H9 (cell line): ENCODE results near the gene DCC. TPM values are rescaled to one million over a fixed set of nuclear protein-coding genes. Genes with fewer than 3 reads are reported as not detected.

ENCODE experiments used
- DNase-seq: peaks from one replicate; pipeline ENCODE4 v3.0.0-alpha.2; 2017
- H2AFZ ChIP-seq: one replicate; pipeline ENCODE4 v1.6.1; 2013; ENCODE audit warnings: mild to moderate bottlenecking, low read length, control low read depth, moderate library complexity
- H2AK5ac ChIP-seq: 2 replicates; pipeline ENCODE4 v1.6.1; 2013; ENCODE audit warnings: low read length, control low read depth, mixed read lengths; ENCODE audit not compliant: insufficient read length
- H2BK120ac ChIP-seq: one replicate; pipeline ENCODE4 v1.6.1; 2013; ENCODE audit warnings: low read depth, mild to moderate bottlenecking, low read length, control low read depth, inconsistent platforms; ENCODE audit not compliant: poor library complexity, severe bottlenecking
- H2BK12ac ChIP-seq: 2 replicates; pipeline ENCODE4 v1.6.1; 2013; ENCODE audit warnings: low read length, control low read depth, mixed read lengths, low read depth; ENCODE audit not compliant: insufficient read length
- H2BK15ac ChIP-seq: 2 replicates; pipeline ENCODE4 v1.6.1; 2013; ENCODE audit warnings: low read depth, low read length, control low read depth
- H2BK20ac ChIP-seq: one replicate; pipeline ENCODE4 v1.6.1; 2013; ENCODE audit warnings: low read depth, mild to moderate bottlenecking, low read length, control low read depth, inconsistent platforms; ENCODE audit not compliant: poor library complexity, severe bottlenecking
- H2BK5ac ChIP-seq: 2 replicates; pipeline ENCODE4 v1.6.1; 2013; ENCODE audit warnings: low read length, control low read depth, mixed read lengths; ENCODE audit not compliant: insufficient read length
- H3K14ac ChIP-seq: 2 replicates; pipeline ENCODE4 v1.6.1; 2013; ENCODE audit warnings: low read length, control low read depth; ENCODE audit not compliant: insufficient read depth
- H3K18ac ChIP-seq: 2 replicates; pipeline ENCODE4 v1.6.1; 2013; ENCODE audit warnings: low read depth, mild to moderate bottlenecking, mixed read lengths, low read length, control low read depth; ENCODE audit not compliant: insufficient read length
- H3K23ac ChIP-seq: 2 replicates; pipeline ENCODE4 v1.6.1; 2013; ENCODE audit warnings: low read length, control low read depth, mixed read lengths, low read depth; ENCODE audit not compliant: insufficient read length
- H3K23me2 ChIP-seq: 2 replicates; pipeline ENCODE4 v1.6.1; 2013; ENCODE audit warnings: low read depth, mild to moderate bottlenecking, mixed read lengths, low read length, control low read depth; ENCODE audit not compliant: insufficient read length, poor library complexity, severe bottlenecking
- H3K27ac ChIP-seq: 2 replicates; pipeline ENCODE4 v1.5.1; 2013; ENCODE audit warnings: low read length, control low read depth, mixed read lengths, low read depth; ENCODE audit not compliant: insufficient read length
- H3K27me3 ChIP-seq: 2 replicates; pipeline ENCODE4 v1.6.1; 2013; ENCODE audit warnings: low read length, control low read depth, inconsistent platforms; ENCODE audit not compliant: insufficient read depth
- H3K4ac ChIP-seq: 2 replicates; pipeline ENCODE4 v1.6.1; 2013; ENCODE audit warnings: low read depth, mild to moderate bottlenecking, control low read depth, inconsistent platforms, low read length, moderate library complexity
- H3K4me1 ChIP-seq: 2 replicates; pipeline ENCODE4 v1.6.1; 2013; ENCODE audit warnings: low read length, control low read depth, inconsistent platforms; ENCODE audit not compliant: insufficient read depth
- H3K4me2 ChIP-seq: 2 replicates; pipeline ENCODE4 v1.6.1; 2013; ENCODE audit warnings: low read length, control low read depth, mixed read lengths; ENCODE audit not compliant: insufficient read length, insufficient read depth
- H3K56ac ChIP-seq: 2 replicates; pipeline ENCODE4 v1.6.1; 2013; ENCODE audit warnings: low read depth, mild to moderate bottlenecking, mixed read lengths, low read length, control low read depth; ENCODE audit not compliant: insufficient read length
- H3K79me1 ChIP-seq: 2 replicates; pipeline ENCODE4 v1.6.1; 2013; ENCODE audit warnings: low read depth, mild to moderate bottlenecking, moderate library complexity, low read length, control low read depth, inconsistent platforms; ENCODE audit not compliant: insufficient read depth, poor library complexity, severe bottlenecking
- H3K79me2 ChIP-seq: 2 replicates; pipeline ENCODE4 v1.6.1; 2013; ENCODE audit warnings: low read length, control low read depth, inconsistent platforms; ENCODE audit not compliant: insufficient read depth
- H3K9ac ChIP-seq: 2 replicates; pipeline ENCODE4 v1.6.1; 2013; ENCODE audit warnings: low read length, control low read depth, mixed read lengths; ENCODE audit not compliant: insufficient read length; ENCODE audit errors: extremely low read depth
- H3K9me3 ChIP-seq: one replicate; pipeline ENCODE4 v1.6.1; 2013; ENCODE audit warnings: low read depth, low read length, inconsistent platforms; ENCODE audit not compliant: control insufficient read depth
- H3T11ph ChIP-seq: one replicate; pipeline ENCODE4 v1.6.1; 2013; ENCODE audit warnings: mild to moderate bottlenecking, low read length, control low read depth, inconsistent platforms
- H4K20me1 ChIP-seq: one replicate; pipeline ENCODE4 v1.6.1; 2013; ENCODE audit not compliant: control insufficient read depth, insufficient read length, insufficient read depth
- H4K5ac ChIP-seq: 2 replicates; pipeline ENCODE4 v1.6.1; 2013; ENCODE audit warnings: low read depth, mild to moderate bottlenecking, mixed read lengths, low read length, control low read depth; ENCODE audit not compliant: insufficient read length
- H4K8ac ChIP-seq: replicated peaks from 2 replicates; pipeline ENCODE4 v1.6.1; 2013; ENCODE audit warnings: low read length, control low read depth, mixed read lengths, low read depth; ENCODE audit not compliant: insufficient read length
- H4K91ac ChIP-seq: 2 replicates; pipeline ENCODE4 v1.6.1; 2013; ENCODE audit warnings: low read depth, mild to moderate bottlenecking, moderate library complexity, mixed read lengths, low read length, control low read depth; ENCODE audit not compliant: insufficient read length
- H3K27ac Mint-ChIP-seq, 3 experiments: 2 replicates in 2 of 3; 3 replicates in 1 of 3; pipeline ENCODE4 v1.8.0; 2020 to 2021; ENCODE audit warnings: mixed read lengths in 3 of 3, mild to moderate bottlenecking in 1 of 3, moderate library complexity in 1 of 3
- H3K27me3 Mint-ChIP-seq: 2 replicates; pipeline ENCODE4 v1.8.0; 2021; ENCODE audit warnings: low read depth, mild to moderate bottlenecking, moderate library complexity, mixed read lengths
- H3K36me3 Mint-ChIP-seq, 3 experiments: 2 replicates in 2 of 3; 3 replicates in 1 of 3; pipeline ENCODE4 v1.8.0; 2020 to 2021; ENCODE audit warnings: low read depth in 3 of 3, mixed read lengths in 3 of 3; ENCODE audit not compliant: insufficient read depth in 1 of 3
- H3K4me1 Mint-ChIP-seq, 2 experiments: 2 replicates each; pipeline ENCODE4 v1.8.0; 2020; ENCODE audit warnings: mixed read lengths in 2 of 2
- H3K4me3 Mint-ChIP-seq, 2 experiments: 2 replicates in 1 of 2; 3 replicates in 1 of 2; pipeline ENCODE4 v1.8.0; 2020 to 2021; ENCODE audit warnings: mild to moderate bottlenecking in 2 of 2, mixed read lengths in 2 of 2, moderate library complexity in 1 of 2
- H3K9me3 Mint-ChIP-seq, 2 experiments: 2 replicates in 1 of 2; 3 replicates in 1 of 2; pipeline ENCODE4 v1.8.0; 2020; ENCODE audit warnings: mild to moderate bottlenecking in 2 of 2, mixed read lengths in 2 of 2, moderate library complexity in 1 of 2
- CTCF ChIP-seq: fragments of 200-600 bp; sonication (generic); conservative IDR thresholded peaks from 3 replicates; pipeline ENCODE4 v1.8.0; 2021; ENCODE audit warnings: antibody characterized with exemption, mild to moderate bottlenecking
- WGBS: extraction: QIAGEN DNeasy Blood & Tissue Kit; methylation state at CpG from one replicate; pipeline ENCODE4 v1.1.7; 2013; ENCODE audit warnings: missing lambda C conversion rate, low lambda C conversion rate, mixed read lengths; ENCODE audit not compliant: insufficient read length; ENCODE audit errors: extremely low coverage; 5-methylcytosine and 5-hydroxymethylcytosine counted together
- total RNA-seq: library from RNA; stranded (reverse); gene quantifications from 2 replicates; pipeline ENCODE4 v1.2.1, GENCODE V29; 2021

DCC gene
- total RNA-seq, 1 experiment from 2014 or later: 0.35 TPM

- H3K14ac ChIP-seq: no peak overlapping the region
- no peak overlapping the region for H3K23ac ChIP-seq
- no peak for TF ChIP-seq CTCF
These were observed 102.7 kb downstream of the DCC start for GRCh38 chr18:52442686-52443085.

More at GRCh38 chr18:52442686-52443085, 102.7 kb downstream of the DCC start:
- H3K9me3 ChIP-seq: no peaks in the 10 kb centered on the region
- H2BK120ac ChIP-seq: no peak overlapping the region
- H4K8ac ChIP-seq: no peak overlapping the region
- H3K79me1 ChIP-seq: no peaks in the 10 kb centered on the region
- H2BK5ac ChIP-seq: no peak overlapping the region
- H3K27me3 ChIP-seq: no peaks in the 10 kb centered on the region
- no peaks in the 10 kb centered on the region for H3K23me2 ChIP-seq
- H2AK5ac ChIP-seq: no peak overlapping the region
- H3K27ac ChIP-seq: no peak overlapping the region
- H3K4ac ChIP-seq: no peak overlapping the region
- Mint-ChIP-seq H3K27ac (no peak overlapping the region), H3K4me3 (no peak overlapping the region), H3K36me3 (peaks cover 0 to 4% (median 0%) of the 10 kb centered on the region in 3 experiments; a peak in 2 of 7 replicates), H3K9me3 (peaks cover 0 to 2% of the 10 kb centered on the region in 2 experiments; a peak in 1 of 5 replicates), H3K4me1 (peaks cover 3 to 15% of the 10 kb centered on the region in 2 experiments), H3K27me3 (no peaks in the 10 kb centered on the region)
- H3K4me1 ChIP-seq: no peaks in the 10 kb centered on the region
- DNase-seq: no peak
- H3K9ac ChIP-seq: no peak overlapping the region
- H3K56ac ChIP-seq: no peak overlapping the region
- H4K91ac ChIP-seq: no peak overlapping the region
- H4K20me1 ChIP-seq: no peaks in the 10 kb centered on the region
- no peak overlapping the region for H2AFZ ChIP-seq
- H2BK15ac ChIP-seq: no peak overlapping the region
- H3K18ac ChIP-seq: no peak overlapping the region
- H3K79me2 ChIP-seq: no peaks in the 10 kb centered on the region
- no peak overlapping the region for H2BK20ac ChIP-seq
- no peak overlapping the region for H2BK12ac ChIP-seq
- no peak overlapping the region for H3K4me2 ChIP-seq
- no peak overlapping the region for H3T11ph ChIP-seq
- no CpG with 5 or more reads among the region's 2 CpGs for WGBS
- H4K5ac ChIP-seq: no peak overlapping the region
